ENCODE measurements around the gene FRMD4B. TPM values are rescaled to one million over a fixed set of nuclear protein-coding genes. Genes with fewer than 3 reads are reported as not detected.
A peak's percentile ranks its signal among the peaks of the same experiment; 100 is the strongest.

FRMD4B gene
- total and polyA plus RNA-seq, 4 donors: 16.6 to 96.4 (median 39.0) TPM

GRCh38 chr3:69290430-69290829, 95.5 kb downstream of the FRMD4B start:
- Histone ChIP-seq H3K27me3 (ENCODE audit: control insufficient read depth in 3 of 3, insufficient read depth in 3 of 3, low read length in 2 of 3) (no peaks in the 10 kb centered on the region), H3K27ac (ENCODE audit: low read depth in 1 of 2, low read length in 1 of 2) (peak overlapping the region in 1 of 2 donors; percentile 56), H3K4me1 (ENCODE audit: control insufficient read depth in 5 of 5, insufficient read depth in 5 of 5, low read length in 5 of 5) (peaks cover 0 to 8% (median 0%) of the 10 kb centered on the region in 5 donors), H3K9me3 (ENCODE audit: control insufficient read depth in 4 of 4, insufficient read depth in 3 of 4, low read length in 3 of 4) (no peaks in the 10 kb centered on the region), H3K36me3 (ENCODE audit: control insufficient read depth in 4 of 4, insufficient read depth in 4 of 4, low read length in 4 of 4) (peaks cover 0 to 25% (median 9%) of the 10 kb centered on the region in 4 donors), H3K4me3 (no peak overlapping the region), H3K9ac (ENCODE audit: insufficient read depth in 1 of 2, low read length in 2 of 2) (no peak overlapping the region)
- ATAC-seq (ENCODE audit: insufficient read depth, low FRiP score) (no peak), DNase-seq (no peak)
- TF ChIP-seq CTCF (IDR thresholded peaks at IDR 0.05; ENCODE audit: control extremely low read depth, extremely low read depth): no peak
- 97 to 100% methylated on average over 3 of the region's 3 CpGs for WGBS, 2 donors

- no peak for DNase-seq
- no peak for TF ChIP-seq CTCF (IDR thresholded peaks at IDR 0.05; ENCODE audit: control extremely low read depth, extremely low read depth)
- Histone ChIP-seq H3K27ac (ENCODE audit: low read depth in 1 of 2, low read length in 1 of 2) (peak overlapping the region in 1 of 2 donors; percentile 56), H3K27me3 (ENCODE audit: control insufficient read depth in 3 of 3, insufficient read depth in 3 of 3, low read length in 2 of 3) (no peaks in the 10 kb centered on the region), H3K4me3 (no peak overlapping the region), H3K4me1 (ENCODE audit: control insufficient read depth in 5 of 5, insufficient read depth in 5 of 5, low read length in 5 of 5) (peaks cover 0 to 8% (median 0%) of the 10 kb centered on the region in 5 donors), H3K9ac (ENCODE audit: insufficient read depth in 1 of 2, low read length in 2 of 2) (no peak overlapping the region), H3K9me3 (ENCODE audit: control insufficient read depth in 4 of 4, insufficient read depth in 3 of 4, low read length in 3 of 4) (no peaks in the 10 kb centered on the region), H3K36me3 (ENCODE audit: control insufficient read depth in 4 of 4, insufficient read depth in 4 of 4, low read length in 4 of 4) (peaks cover 0 to 23% (median 9%) of the 10 kb centered on the region in 4 donors)
- peak; percentile 31 for ATAC-seq (ENCODE audit: insufficient read depth, low FRiP score)
- 79 to 95% methylated on average over 5 of the region's 5 CpGs for WGBS, 2 donors
Observed at GRCh38 chr3:69290006-69290405, 95.9 kb downstream of the FRMD4B start.

GRCh38 chr3:69288161-69288895, 97.6 kb downstream of the FRMD4B start:
- Histone ChIP-seq H3K4me1 (ENCODE audit: control insufficient read depth in 5 of 5, insufficient read depth in 5 of 5, low read length in 5 of 5) (no peaks in the 10 kb centered on the region), H3K27ac (ENCODE audit: low read depth in 1 of 2, low read length in 1 of 2) (no peak overlapping the region), H3K9ac (ENCODE audit: insufficient read depth in 1 of 2, low read length in 2 of 2) (no peak overlapping the region), H3K27me3 (ENCODE audit: control insufficient read depth in 3 of 3, insufficient read depth in 3 of 3, low read length in 2 of 3) (no peaks in the 10 kb centered on the region), H3K4me3 (no peak overlapping the region), H3K9me3 (ENCODE audit: control insufficient read depth in 4 of 4, insufficient read depth in 3 of 4, low read length in 3 of 4) (no peaks in the 10 kb centered on the region), H3K36me3 (ENCODE audit: control insufficient read depth in 4 of 4, insufficient read depth in 4 of 4, low read length in 4 of 4) (peaks cover 0 to 23% (median 11%) of the 10 kb centered on the region in 4 donors)
- TF ChIP-seq CTCF (IDR thresholded peaks at IDR 0.05; ENCODE audit: control extremely low read depth, extremely low read depth): no peak
- no peak for ATAC-seq (ENCODE audit: insufficient read depth, low FRiP score)
- 83 to 86% methylated on average over 12 of the region's 12 CpGs for WGBS, 2 donors
- peak; percentile 22 to 35 (median 33) for DNase-seq
